ENCODE data around the gene SPPL2C.

DNA sequence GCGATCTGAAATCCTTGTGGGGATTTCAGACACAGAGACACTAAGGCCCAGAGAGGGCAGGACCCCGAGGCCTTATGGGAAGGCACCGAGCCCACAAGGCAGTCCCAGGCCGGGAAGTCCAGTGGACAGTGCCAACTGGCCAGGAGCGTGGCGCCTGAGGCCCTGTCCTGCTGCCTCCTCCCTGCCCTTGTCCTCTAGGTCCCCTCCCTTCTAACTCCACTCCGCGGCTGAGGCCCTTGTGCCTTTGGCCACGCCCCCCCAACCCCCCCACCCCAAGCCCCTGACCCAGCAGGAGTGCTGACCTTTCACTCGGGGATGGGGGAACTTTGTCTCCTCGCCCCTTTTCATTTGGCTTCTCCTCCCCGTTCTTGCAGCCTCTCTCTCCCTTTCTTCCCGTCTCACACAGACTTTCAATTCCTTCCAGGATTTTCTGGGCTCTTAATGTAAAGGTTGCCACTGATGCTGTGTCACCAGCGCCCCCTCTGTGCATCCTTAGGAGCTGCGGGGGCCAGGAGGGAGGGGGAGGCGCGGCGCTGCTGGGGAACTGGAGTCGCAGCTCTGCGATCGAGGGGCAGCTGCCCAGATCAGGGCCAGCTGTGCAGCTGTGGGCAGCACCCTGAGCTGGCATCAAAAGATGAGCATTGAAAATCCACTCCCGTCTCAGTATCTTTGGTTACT, 31.5 kb upstream of the SPPL2C start:
- TF ChIP-seq, protein P1, sequence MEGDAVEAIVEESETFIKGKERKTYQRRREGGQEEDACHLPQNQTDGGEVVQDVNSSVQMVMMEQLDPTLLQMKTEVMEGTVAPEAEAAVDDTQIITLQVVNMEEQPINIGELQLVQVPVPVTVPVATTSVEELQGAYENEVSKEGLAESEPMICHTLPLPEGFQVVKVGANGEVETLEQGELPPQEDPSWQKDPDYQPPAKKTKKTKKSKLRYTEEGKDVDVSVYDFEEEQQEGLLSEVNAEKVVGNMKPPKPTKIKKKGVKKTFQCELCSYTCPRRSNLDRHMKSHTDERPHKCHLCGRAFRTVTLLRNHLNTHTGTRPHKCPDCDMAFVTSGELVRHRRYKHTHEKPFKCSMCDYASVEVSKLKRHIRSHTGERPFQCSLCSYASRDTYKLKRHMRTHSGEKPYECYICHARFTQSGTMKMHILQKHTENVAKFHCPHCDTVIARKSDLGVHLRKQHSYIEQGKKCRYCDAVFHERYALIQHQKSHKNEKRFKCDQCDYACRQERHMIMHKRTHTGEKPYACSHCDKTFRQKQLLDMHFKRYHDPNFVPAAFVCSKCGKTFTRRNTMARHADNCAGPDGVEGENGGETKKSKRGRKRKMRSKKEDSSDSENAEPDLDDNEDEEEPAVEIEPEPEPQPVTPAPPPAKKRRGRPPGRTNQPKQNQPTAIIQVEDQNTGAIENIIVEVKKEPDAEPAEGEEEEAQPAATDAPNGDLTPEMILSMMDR (conservative IDR thresholded peaks at IDR 0.05 in 1 of 2, IDR thresholded peaks at IDR 0.05 in 1 of 2; ENCODE audit: extremely low read depth in 1 of 2, insufficient read depth in 1 of 2, low read depth in 1 of 2, low read length in 2 of 2): no peak
- TF ChIP-seq EZH2 (IDR thresholded peaks at IDR 0.05; ENCODE audit: borderline replicate concordance, low read length): no peak
